ENCODE results near the gene U2SURP. TPM values are rescaled to one million over a fixed set of nuclear protein-coding genes. Genes with fewer than 3 reads are reported as not detected.

The U2SURP gene
- total RNA-seq, 6 experiments from 2014 or later: 19.1 to 34.5 (median 26.9) TPM

DNA sequence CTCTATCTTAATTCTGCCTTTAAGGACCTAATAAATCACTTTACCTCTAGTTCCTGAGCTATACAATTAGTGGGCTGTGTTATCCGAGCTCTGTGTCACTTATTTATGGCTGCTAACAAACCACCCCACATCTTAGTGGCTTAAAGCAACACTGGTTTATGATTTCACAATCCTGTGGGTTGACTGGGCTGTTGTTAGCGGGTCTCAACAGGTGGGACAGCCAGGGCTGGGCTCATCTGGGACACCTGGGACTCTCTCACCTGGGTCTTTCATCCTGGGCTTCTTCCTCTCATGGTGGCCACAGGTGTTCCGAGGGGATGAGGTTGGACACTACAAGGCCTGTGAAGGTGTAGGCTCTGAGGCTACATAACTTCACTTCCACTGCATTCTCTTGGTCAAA lies 82.4 kb downstream of the U2SURP start:
- no peak for ATAC-seq
- WGBS (ENCODE audit: insufficient coverage, low coverage, low lambda C conversion rate, missing lambda C conversion rate): 67% methylated on average over 1 of the region's 3 CpGs

DNA sequence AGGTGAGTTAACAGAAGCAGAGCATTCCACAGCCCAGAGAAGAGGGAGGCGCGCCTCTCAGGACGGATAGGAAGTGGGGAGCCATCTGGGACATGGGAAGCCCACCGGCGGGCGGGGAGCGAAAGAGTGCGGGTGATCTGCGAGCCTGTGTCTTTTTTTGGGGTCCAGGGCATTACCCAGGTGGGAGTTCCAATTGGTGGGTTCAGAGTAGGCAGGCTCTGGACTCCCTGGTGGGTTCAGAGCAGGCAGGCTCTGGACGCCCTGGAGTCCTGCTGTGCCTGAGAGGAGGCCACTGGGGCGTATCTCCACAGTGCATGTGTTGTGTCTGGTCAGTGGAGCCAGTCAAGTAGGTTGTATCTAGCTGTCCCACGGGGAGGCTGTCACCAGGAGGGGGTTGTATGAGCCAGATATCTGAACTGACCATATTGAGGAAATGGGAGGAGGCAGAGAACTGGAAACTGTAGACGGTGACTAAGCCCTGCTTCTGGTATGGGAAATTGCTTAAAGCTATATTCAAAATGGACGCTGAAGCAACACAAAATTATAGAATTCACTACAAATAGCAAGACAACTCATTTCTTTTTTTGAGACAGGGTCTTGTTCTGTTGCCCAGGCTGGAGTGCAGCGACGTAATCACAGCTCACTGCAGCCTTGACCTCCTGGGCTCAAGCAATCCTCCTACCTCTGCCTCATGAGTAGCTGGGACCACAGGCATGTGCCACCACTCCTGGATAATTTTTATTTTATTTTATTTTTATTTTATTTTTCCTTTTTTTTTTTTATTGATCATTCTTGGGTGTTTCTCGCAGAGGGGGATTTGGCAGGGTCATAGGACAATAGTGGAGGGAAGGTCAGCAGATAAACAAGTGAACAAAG lies 83.7 kb downstream of the U2SURP start:
- no peak overlapping the region for H3K4me3 ChIP-seq
- TF ChIP-seq, protein P1, sequence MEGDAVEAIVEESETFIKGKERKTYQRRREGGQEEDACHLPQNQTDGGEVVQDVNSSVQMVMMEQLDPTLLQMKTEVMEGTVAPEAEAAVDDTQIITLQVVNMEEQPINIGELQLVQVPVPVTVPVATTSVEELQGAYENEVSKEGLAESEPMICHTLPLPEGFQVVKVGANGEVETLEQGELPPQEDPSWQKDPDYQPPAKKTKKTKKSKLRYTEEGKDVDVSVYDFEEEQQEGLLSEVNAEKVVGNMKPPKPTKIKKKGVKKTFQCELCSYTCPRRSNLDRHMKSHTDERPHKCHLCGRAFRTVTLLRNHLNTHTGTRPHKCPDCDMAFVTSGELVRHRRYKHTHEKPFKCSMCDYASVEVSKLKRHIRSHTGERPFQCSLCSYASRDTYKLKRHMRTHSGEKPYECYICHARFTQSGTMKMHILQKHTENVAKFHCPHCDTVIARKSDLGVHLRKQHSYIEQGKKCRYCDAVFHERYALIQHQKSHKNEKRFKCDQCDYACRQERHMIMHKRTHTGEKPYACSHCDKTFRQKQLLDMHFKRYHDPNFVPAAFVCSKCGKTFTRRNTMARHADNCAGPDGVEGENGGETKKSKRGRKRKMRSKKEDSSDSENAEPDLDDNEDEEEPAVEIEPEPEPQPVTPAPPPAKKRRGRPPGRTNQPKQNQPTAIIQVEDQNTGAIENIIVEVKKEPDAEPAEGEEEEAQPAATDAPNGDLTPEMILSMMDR (IDR thresholded peaks at IDR 0.05): no peak
- no peak for TF ChIP-seq POLR2A (IDR thresholded peaks at IDR 0.05)
- no peaks in the 10 kb centered on the region for H3K9me3 ChIP-seq
- peak; percentile 43 to 88 (median 64) for ATAC-seq
- H3K36me3 ChIP-seq: no peaks in the 10 kb centered on the region
- no peak for DNase-seq
- no peak overlapping the region for H3K27ac ChIP-seq
- H3K27me3 ChIP-seq: no peaks in the 10 kb centered on the region
- no peaks in the 10 kb centered on the region for H3K4me1 ChIP-seq
- 82% methylated on average over 16 of the region's 17 CpGs for WGBS (ENCODE audit: insufficient coverage, low coverage, low lambda C conversion rate, missing lambda C conversion rate)
- intact Hi-C loops (cut with DNase I): no loop called here

More for the DNA sequence above, 82.4 kb downstream of the U2SURP start:
- DNase-seq: no peak
- intact Hi-C loops (cut with DNase I): no loop called here
- Histone ChIP-seq H3K4me1 (no peaks in the 10 kb centered on the region), H3K27ac (no peak overlapping the region), H3K4me3 (no peak overlapping the region), H3K27me3 (no peaks in the 10 kb centered on the region), H3K9me3 (no peaks in the 10 kb centered on the region), H3K36me3 (no peaks in the 10 kb centered on the region)
- TF ChIP-seq, protein P1 (IDR thresholded peaks at IDR 0.05): no peak
- TF ChIP-seq POLR2A (IDR thresholded peaks at IDR 0.05): no peak

DNA sequence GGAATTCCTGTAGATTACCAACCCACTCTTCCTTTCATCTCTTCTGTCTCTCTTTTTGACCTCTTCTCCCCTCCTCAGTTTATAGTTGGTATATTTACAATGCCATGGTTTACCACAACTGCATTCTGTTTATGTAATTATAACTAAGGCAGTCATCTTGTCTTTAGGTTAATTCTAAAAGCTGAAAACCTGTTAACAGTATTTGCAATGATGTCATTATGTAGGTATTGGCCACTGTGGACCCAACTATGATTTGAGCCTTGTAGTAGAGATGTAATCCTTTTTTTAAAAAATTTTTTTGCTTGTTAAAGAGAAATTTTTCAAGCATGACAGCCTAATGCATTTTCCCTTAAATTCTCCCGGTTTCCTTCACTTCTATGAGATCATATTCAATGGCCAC lies 87.5 kb downstream of the U2SURP start:
- H3K27me3 ChIP-seq: no peaks in the 10 kb centered on the region
- TF ChIP-seq, protein P1 (IDR thresholded peaks at IDR 0.05): no peak
- no peak for TF ChIP-seq POLR2A (IDR thresholded peaks at IDR 0.05)
- no peak overlapping the region for H3K27ac ChIP-seq
- no peaks in the 10 kb centered on the region for H3K9me3 ChIP-seq
- DNase-seq: no peak
- no peaks in the 10 kb centered on the region for H3K36me3 ChIP-seq
- WGBS (ENCODE audit: insufficient coverage, low coverage, low lambda C conversion rate, missing lambda C conversion rate): 80% methylated on average over 1 of the region's 1 CpG
- H3K4me1 ChIP-seq: no peaks in the 10 kb centered on the region
- no peak for ATAC-seq
- no peak overlapping the region for H3K4me3 ChIP-seq
- intact Hi-C loops (cut with DNase I): no loop called here

DNA sequence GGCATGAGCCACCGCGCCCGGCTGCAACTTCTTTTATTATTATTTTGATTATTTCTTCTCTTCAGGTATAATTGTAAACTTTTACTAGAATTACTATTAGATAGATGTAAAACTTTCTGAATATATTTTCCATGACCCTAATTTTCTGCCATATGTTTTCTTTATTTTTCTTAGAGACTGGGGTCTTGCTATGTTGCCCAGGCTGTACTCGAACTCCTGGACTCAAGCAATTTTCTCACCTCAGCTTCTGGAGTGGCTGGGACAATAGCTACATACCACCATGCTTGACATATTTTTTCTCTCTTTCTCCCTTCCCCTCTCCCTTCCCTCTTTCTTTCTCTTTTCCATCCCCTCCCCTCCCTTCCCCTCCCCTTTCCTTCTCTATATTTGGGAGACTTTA lies 88.6 kb downstream of the U2SURP start:
- Histone ChIP-seq H3K27ac (no peak overlapping the region), H3K27me3 (no peaks in the 10 kb centered on the region), H3K4me3 (no peak overlapping the region), H3K36me3 (no peaks in the 10 kb centered on the region), H3K4me1 (no peaks in the 10 kb centered on the region), H3K9me3 (no peaks in the 10 kb centered on the region)
- intact Hi-C loops (cut with DNase I): no loop called here
- TF ChIP-seq POLR2A (IDR thresholded peaks at IDR 0.05): no peak
- TF ChIP-seq, protein P1 (IDR thresholded peaks at IDR 0.05): no peak
- DNase-seq (no peak), ATAC-seq (no peak)
- WGBS (ENCODE audit: insufficient coverage, low coverage, low lambda C conversion rate, missing lambda C conversion rate): 76% methylated on average over 4 of the region's 4 CpGs

Data from right lobe of liver (tissue), 6 donors.